ENCODE results near the gene DPEP2. TPM values are rescaled to one million over a fixed set of nuclear protein-coding genes. Genes with fewer than 3 reads are reported as not detected.
"Not testable (repeated sequence)": the region's sequence is repeated elsewhere in the genome, so short reads cannot be mapped to it uniquely, and the experiment has no call there.

Gene DPEP2
- total and polyA plus RNA-seq, 2 of the 13 experiments (the other 11 are each of a cell fraction or from before 2014, with no cell fraction given), result 0.18 TPM; not detected in 1

GRCh38 chr16:67998779-67999688 is at the start of gene DPEP2 (continued):
- TF ChIP-seq SOX6 (IDR thresholded peaks at IDR 0.05), result not testable (repeated sequence)
- peak; percentile 51 for TF ChIP-seq SOX6 (CRISPR knock-in tag; IDR thresholded peaks at IDR 0.05)
- TF ChIP-seq MYPOP (CRISPR knock-in tag; IDR thresholded peaks at IDR 0.05), result peak; percentile 18; the same call in 1 of the 2 replicates
- TF ChIP-seq HIVEP1 (CRISPR knock-in tag; IDR thresholded peaks at IDR 0.05), result peak; percentile 10; the same call in 1 of the 2 replicates
- TF ChIP-seq, protein P1, sequence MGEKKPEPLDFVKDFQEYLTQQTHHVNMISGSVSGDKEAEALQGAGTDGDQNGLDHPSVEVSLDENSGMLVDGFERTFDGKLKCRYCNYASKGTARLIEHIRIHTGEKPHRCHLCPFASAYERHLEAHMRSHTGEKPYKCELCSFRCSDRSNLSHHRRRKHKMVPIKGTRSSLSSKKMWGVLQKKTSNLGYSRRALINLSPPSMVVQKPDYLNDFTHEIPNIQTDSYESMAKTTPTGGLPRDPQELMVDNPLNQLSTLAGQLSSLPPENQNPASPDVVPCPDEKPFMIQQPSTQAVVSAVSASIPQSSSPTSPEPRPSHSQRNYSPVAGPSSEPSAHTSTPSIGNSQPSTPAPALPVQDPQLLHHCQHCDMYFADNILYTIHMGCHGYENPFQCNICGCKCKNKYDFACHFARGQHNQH (CRISPR knock-in tag; IDR thresholded peaks at IDR 0.05), result peak; percentile 63; the same call in 1 of the 2 replicates
- TF ChIP-seq NFYB (CRISPR knock-in tag; IDR thresholded peaks at IDR 0.05), result peak; percentile 89
- 0 out of 2 replicates have a peak, but pooled peaks have one; percentile 11 for TF ChIP-seq SP2 (CRISPR knock-in tag; IDR thresholded peaks at IDR 0.05)
- 0 out of 2 replicates have a peak, but pooled peaks have one; percentile 5 for TF ChIP-seq PAXIP1 (CRISPR knock-in tag; conservative IDR thresholded peaks at IDR 0.05)
- peak; percentile 7; the same call in 1 of the 2 replicates for TF ChIP-seq RAD51 (IDR thresholded peaks at IDR 0.05; ENCODE audit: borderline replicate concordance)
- 0 out of 4 replicates have a peak, but pooled peaks of 1 of the 2 experiments have one; percentile 16 for TF ChIP-seq HMGXB4 (CRISPR knock-in tag; IDR thresholded peaks at IDR 0.05; ENCODE audit: borderline replicate concordance in 1 of 2, low read depth in 1 of 2)
- peak; percentile 85; the same call in 1 of the 2 replicates for TF ChIP-seq GTF2F1 (IDR thresholded peaks at IDR 0.05; ENCODE audit: low read length)
- TF ChIP-seq DNMT1 (CRISPR knock-in tag; IDR thresholded peaks at IDR 0.05), result 0 out of 2 replicates have a peak, but pooled peaks have one; percentile 5
- peak; percentile 68; the same call in 1 of the 2 replicates for TF ChIP-seq ZSCAN9 (CRISPR knock-in tag; IDR thresholded peaks at IDR 0.05; ENCODE audit: borderline replicate concordance)
- TF ChIP-seq ZMYM4 (CRISPR knock-in tag; IDR thresholded peaks at IDR 0.05), result peak; percentile 97
- peak; percentile 68; the same call in 1 of the 2 replicates for TF ChIP-seq ARID2 (CRISPR knock-in tag; IDR thresholded peaks at IDR 0.05; ENCODE audit: borderline replicate concordance)
- TF ChIP-seq, protein P2, sequence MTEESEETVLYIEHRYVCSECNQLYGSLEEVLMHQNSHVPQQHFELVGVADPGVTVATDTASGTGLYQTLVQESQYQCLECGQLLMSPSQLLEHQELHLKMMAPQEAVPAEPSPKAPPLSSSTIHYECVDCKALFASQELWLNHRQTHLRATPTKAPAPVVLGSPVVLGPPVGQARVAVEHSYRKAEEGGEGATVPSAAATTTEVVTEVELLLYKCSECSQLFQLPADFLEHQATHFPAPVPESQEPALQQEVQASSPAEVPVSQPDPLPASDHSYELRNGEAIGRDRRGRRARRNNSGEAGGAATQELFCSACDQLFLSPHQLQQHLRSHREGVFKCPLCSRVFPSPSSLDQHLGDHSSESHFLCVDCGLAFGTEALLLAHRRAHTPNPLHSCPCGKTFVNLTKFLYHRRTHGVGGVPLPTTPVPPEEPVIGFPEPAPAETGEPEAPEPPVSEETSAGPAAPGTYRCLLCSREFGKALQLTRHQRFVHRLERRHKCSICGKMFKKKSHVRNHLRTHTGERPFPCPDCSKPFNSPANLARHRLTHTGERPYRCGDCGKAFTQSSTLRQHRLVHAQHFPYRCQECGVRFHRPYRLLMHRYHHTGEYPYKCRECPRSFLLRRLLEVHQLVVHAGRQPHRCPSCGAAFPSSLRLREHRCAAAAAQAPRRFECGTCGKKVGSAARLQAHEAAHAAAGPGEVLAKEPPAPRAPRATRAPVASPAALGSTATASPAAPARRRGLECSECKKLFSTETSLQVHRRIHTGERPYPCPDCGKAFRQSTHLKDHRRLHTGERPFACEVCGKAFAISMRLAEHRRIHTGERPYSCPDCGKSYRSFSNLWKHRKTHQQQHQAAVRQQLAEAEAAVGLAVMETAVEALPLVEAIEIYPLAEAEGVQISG (CRISPR knock-in tag; IDR thresholded peaks at IDR 0.05), result peak; percentile 42; the same call in 1 of the 2 replicates

Measured in HepG2 (cell line).